ENCODE data around the gene CD300A.

DNA sequence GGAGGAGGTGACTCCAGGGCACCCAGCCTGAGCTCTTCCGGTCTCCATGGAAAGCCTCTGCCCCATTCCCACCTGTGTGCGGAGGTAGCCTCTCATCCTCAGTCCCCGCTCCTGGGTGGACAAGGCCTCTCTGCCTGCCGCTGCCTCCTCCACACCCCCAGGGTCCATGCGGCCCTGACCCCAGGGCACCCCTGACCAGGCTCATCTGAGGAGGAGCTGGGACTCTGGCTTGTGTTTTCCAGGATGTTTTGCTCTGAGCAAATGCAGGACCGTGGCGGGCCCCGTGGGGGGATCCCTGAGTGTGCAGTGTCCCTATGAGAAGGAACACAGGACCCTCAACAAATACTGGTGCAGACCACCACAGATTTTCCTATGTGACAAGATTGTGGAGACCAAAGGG is 6.9 kb downstream of the CD300A start:
- TF ChIP-seq CTCF (IDR thresholded peaks at IDR 0.05) (no peak), POLR2A (IDR thresholded peaks at IDR 0.05) (no peak)
